GM23338 (cell line): ENCODE results near the gene GNLY. TPM values are rescaled to one million over a fixed set of nuclear protein-coding genes. Genes with fewer than 3 reads are reported as not detected.

Source experiments
- ATAC-seq: fragments of 200-7000 bp; cut with Tn5 transposase; 3 replicates; pipeline ENCODE4 v1.9.1; 2020
- DNase-seq: peaks from one replicate; pipeline ENCODE4 v3.0.0-alpha.2; 2015; ENCODE audit warnings: low spot score
- H2AFZ ChIP-seq: fragments of 200-600 bp; sonication (generic); 2 replicates; pipeline ENCODE4 v1.8.0; 2016; ENCODE audit warnings: antibody characterized with exemption, mild to moderate bottlenecking, moderate library complexity
- H3F3A ChIP-seq: fragments of 200-600 bp; sonication (generic); replicated peaks from 2 replicates; pipeline ENCODE4 v1.8.0; 2017; ENCODE audit warnings: antibody characterized with exemption, mixed run types, low read depth
- H3K27ac ChIP-seq: fragments of 200-600 bp; sonication (generic); 2 replicates; pipeline ENCODE4 v1.6.1; 2016; ENCODE audit warnings: low read depth
- H3K27me3 ChIP-seq: fragments of 200-600 bp; sonication (generic); 2 replicates; pipeline ENCODE4 v1.8.0; 2016; ENCODE audit warnings: mild to moderate bottlenecking, mixed run types, moderate library complexity; ENCODE audit not compliant: insufficient read depth
- H3K36me3 ChIP-seq: fragments of 200-600 bp; sonication (generic); 2 replicates; pipeline ENCODE4 v1.8.0; 2016; ENCODE audit warnings: mild to moderate bottlenecking; ENCODE audit not compliant: insufficient read depth
- H3K4me1 ChIP-seq: fragments of 200-600 bp; sonication (generic); 2 replicates; pipeline ENCODE4 v1.8.0; 2016; ENCODE audit warnings: mild to moderate bottlenecking, moderate library complexity; ENCODE audit not compliant: insufficient read depth
- H3K4me2 ChIP-seq: fragments of 200-600 bp; sonication (generic); 2 replicates; pipeline ENCODE4 v1.7.1; 2017; ENCODE audit warnings: mixed run types
- H3K4me3 ChIP-seq: fragments of 200-600 bp; sonication (generic); 2 replicates; pipeline ENCODE4 v1.6.1; 2016; ENCODE audit warnings: mixed run types
- H3K79me2 ChIP-seq: fragments of 200-600 bp; sonication (generic); replicated peaks from 2 replicates; pipeline ENCODE4 v1.8.0; 2017; ENCODE audit warnings: mild to moderate bottlenecking; ENCODE audit not compliant: insufficient read depth
- H3K9me2 ChIP-seq: fragments of 200-600 bp; sonication (generic); 2 replicates; pipeline ENCODE4 v1.8.0; 2017; ENCODE audit not compliant: insufficient read depth
- H4K20me1 ChIP-seq: fragments of 200-600 bp; sonication (generic); replicated peaks from 2 replicates; pipeline ENCODE4 v1.8.0; 2017; ENCODE audit warnings: mild to moderate bottlenecking; ENCODE audit not compliant: insufficient read depth
- H3K27ac Mint-ChIP-seq: 2 replicates; pipeline ENCODE4 v1.8.0; 2020; ENCODE audit warnings: inconsistent platforms, mild to moderate bottlenecking, moderate library complexity, mixed read lengths
- H3K27me3 Mint-ChIP-seq: 3 replicates; pipeline ENCODE4 v1.8.0; 2022; ENCODE audit warnings: low read depth, mild to moderate bottlenecking, moderate library complexity, mixed read lengths, inconsistent platforms; ENCODE audit not compliant: insufficient read depth, poor library complexity
- H3K36me3 Mint-ChIP-seq: 3 replicates; pipeline ENCODE4 v1.8.0; 2021; ENCODE audit warnings: low read depth, mild to moderate bottlenecking, inconsistent platforms, moderate library complexity, mixed read lengths
- H3K4me1 Mint-ChIP-seq: 3 replicates; pipeline ENCODE4 v1.8.0; 2020; ENCODE audit warnings: mild to moderate bottlenecking, inconsistent platforms, mixed read lengths
- H3K4me3 Mint-ChIP-seq: 3 replicates; pipeline ENCODE4 v1.8.0; 2021; ENCODE audit warnings: moderate library complexity, mild to moderate bottlenecking, inconsistent platforms, mixed read lengths
- H3K9me3 Mint-ChIP-seq: 3 replicates; pipeline ENCODE4 v1.8.0; 2020; ENCODE audit warnings: moderate library complexity, mild to moderate bottlenecking, inconsistent platforms, mixed read lengths
- CREB1 ChIP-seq: fragments of 250-450 bp; sonication (Bioruptor Pico); IDR thresholded peaks from 2 replicates; pipeline ENCODE4 v1.5.0; 2020; ENCODE audit warnings: low read depth, mild to moderate bottlenecking, moderate library complexity
- EZH2 ChIP-seq: fragments of 200-600 bp; sonication (generic); IDR thresholded peaks from one replicate; pipeline ENCODE4 v1.8.0; 2017; ENCODE audit warnings: antibody characterized with exemption, mild to moderate bottlenecking, low read depth; ENCODE audit not compliant: unreplicated experiment
- EZH2phosphoT487 ChIP-seq: fragments of 200-600 bp; sonication (generic); IDR thresholded peaks from one replicate; pipeline ENCODE4 v1.8.1; 2018; ENCODE audit warnings: antibody characterized with exemption; ENCODE audit not compliant: unreplicated experiment
- JUNB ChIP-seq: IDR thresholded peaks from one replicate; pipeline ENCODE4 v1.6.1; 2016; ENCODE audit warnings: antibody characterized with exemption; ENCODE audit not compliant: unreplicated experiment
- NANOG ChIP-seq: IDR thresholded peaks from 2 replicates; pipeline ENCODE4 v1.6.1; 2016; ENCODE audit warnings: antibody characterized with exemption, borderline replicate concordance
- POLR2AphosphoS5 ChIP-seq: IDR thresholded peaks from 2 replicates; pipeline ENCODE4 v1.6.1; 2016; ENCODE audit warnings: antibody characterized with exemption, low read depth
- STAT1 ChIP-seq: IDR thresholded peaks from one replicate; pipeline ENCODE4 v1.6.1; 2016; ENCODE audit warnings: antibody characterized with exemption; ENCODE audit not compliant: unreplicated experiment
- ZNF114 ChIP-seq: fragments of 250-450 bp; sonication (Bioruptor Pico); IDR thresholded peaks from 2 replicates; pipeline ENCODE4 v1.5.0; 2020; ENCODE audit warnings: mild to moderate bottlenecking, moderate library complexity
- ZNF331 ChIP-seq: fragments of 250-450 bp; sonication (Bioruptor Pico); IDR thresholded peaks from 2 replicates; pipeline ENCODE4 v1.5.0; 2020; ENCODE audit warnings: low read depth, mild to moderate bottlenecking, moderate library complexity
- polyA plus RNA-seq: library from polyadenylated mRNA; unstranded; fragments of >200 nt; fragmentation: Nextera tagmentation; extraction: Ambion mirVana; gene quantifications from 2 replicates; pipeline ENCODE4 v1.2.1, GENCODE V29; 2016
- total RNA-seq: library from RNA; depleted of rRNA; stranded (reverse); fragments of >200 nt; shearing (Covaris generic); gene quantifications from 2 replicates; pipeline ENCODE4 v1.2.3, GENCODE V29; 2014
- TF ChIP-seq, protein P1 (sequence below), 2 experiments: fragments of 200-600 bp in 1 of 2; sonication (generic) in 1 of 2; conservative IDR thresholded peaks; 2 replicates each; pipeline versions ENCODE4 v1.5.1 to v1.6.1; 2016 to 2017; ENCODE audit warnings: antibody characterized with exemption in 2 of 2, low read depth in 2 of 2, mild to moderate bottlenecking in 2 of 2, moderate library complexity in 1 of 2
- TF ChIP-seq, protein P2 (sequence below): fragments of 250-450 bp; sonication (Bioruptor Pico); IDR thresholded peaks from 2 replicates; pipeline ENCODE4 v1.5.0; 2020; ENCODE audit warnings: mild to moderate bottlenecking, moderate library complexity

Gene GNLY
- total and polyA plus RNA-seq, 2 experiments from 2014 or later: not detected

DNA sequence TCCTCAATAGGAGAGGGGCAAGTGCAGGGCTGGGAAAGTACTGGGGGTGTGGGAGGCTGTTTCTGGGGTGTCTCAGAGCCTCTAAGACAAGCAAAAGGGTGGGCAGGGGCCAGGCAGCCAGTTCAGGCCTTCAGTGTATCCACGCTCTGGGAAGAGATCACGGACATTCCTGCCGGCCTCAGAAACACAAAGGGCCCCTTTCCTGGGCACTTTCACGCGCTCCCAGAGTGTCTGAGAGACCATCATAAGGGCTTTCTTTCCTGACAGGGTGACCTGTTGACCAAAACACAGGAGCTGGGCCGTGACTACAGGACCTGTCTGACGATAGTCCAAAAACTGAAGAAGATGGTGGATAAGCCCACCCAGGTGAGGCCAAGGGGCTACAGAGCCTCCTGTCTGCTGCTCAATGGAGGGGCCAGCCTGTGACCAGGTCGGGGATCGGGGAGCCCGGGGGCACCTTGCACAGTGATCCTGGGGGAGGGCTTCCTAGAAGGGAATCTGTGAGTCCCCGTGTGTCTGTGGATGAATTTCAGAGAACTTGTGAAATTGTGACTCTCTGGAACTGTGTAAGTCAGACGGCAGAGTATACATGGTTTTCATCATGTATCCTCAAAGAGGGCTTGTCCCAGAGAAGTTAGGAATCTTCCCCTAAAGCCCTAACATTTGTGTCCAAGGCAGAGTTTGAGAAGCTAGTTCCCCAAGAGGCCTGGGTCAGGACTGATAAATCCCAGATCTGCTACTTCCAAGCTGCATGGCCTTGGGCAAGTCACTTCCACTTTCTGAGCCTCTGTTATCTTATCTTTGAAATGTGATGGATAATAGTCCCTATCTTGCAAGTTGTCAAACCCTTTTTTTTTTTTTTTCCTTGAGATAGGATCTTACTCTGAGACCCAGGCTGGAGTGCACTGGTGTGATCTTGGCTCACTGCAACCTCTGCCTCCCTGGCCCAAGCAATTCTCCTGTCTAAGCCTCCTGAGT, 1.8 kb downstream of the GNLY start:
- no peak overlapping the region for H2AFZ ChIP-seq
- H3K4me3 Mint-ChIP-seq: no peak overlapping the region
- no peaks in the 10 kb centered on the region for H3K9me2 ChIP-seq
- H3K4me3 ChIP-seq: no peak overlapping the region
- H3K27ac ChIP-seq: no peak overlapping the region
- H3K27me3 ChIP-seq: no peaks in the 10 kb centered on the region
- H3K9me3 Mint-ChIP-seq: no peaks in the 10 kb centered on the region; the same call in 2 of the 3 replicates
- DNase-seq (no peak), ATAC-seq (no peak)
- H4K20me1 ChIP-seq: no peaks in the 10 kb centered on the region
- TF ChIP-seq, protein P1, sequence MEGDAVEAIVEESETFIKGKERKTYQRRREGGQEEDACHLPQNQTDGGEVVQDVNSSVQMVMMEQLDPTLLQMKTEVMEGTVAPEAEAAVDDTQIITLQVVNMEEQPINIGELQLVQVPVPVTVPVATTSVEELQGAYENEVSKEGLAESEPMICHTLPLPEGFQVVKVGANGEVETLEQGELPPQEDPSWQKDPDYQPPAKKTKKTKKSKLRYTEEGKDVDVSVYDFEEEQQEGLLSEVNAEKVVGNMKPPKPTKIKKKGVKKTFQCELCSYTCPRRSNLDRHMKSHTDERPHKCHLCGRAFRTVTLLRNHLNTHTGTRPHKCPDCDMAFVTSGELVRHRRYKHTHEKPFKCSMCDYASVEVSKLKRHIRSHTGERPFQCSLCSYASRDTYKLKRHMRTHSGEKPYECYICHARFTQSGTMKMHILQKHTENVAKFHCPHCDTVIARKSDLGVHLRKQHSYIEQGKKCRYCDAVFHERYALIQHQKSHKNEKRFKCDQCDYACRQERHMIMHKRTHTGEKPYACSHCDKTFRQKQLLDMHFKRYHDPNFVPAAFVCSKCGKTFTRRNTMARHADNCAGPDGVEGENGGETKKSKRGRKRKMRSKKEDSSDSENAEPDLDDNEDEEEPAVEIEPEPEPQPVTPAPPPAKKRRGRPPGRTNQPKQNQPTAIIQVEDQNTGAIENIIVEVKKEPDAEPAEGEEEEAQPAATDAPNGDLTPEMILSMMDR (conservative IDR thresholded peaks at IDR 0.05; ENCODE audit: low read depth in 2 of 2): no peak
- TF ChIP-seq EZH2: no peak
- TF ChIP-seq, protein P2, sequence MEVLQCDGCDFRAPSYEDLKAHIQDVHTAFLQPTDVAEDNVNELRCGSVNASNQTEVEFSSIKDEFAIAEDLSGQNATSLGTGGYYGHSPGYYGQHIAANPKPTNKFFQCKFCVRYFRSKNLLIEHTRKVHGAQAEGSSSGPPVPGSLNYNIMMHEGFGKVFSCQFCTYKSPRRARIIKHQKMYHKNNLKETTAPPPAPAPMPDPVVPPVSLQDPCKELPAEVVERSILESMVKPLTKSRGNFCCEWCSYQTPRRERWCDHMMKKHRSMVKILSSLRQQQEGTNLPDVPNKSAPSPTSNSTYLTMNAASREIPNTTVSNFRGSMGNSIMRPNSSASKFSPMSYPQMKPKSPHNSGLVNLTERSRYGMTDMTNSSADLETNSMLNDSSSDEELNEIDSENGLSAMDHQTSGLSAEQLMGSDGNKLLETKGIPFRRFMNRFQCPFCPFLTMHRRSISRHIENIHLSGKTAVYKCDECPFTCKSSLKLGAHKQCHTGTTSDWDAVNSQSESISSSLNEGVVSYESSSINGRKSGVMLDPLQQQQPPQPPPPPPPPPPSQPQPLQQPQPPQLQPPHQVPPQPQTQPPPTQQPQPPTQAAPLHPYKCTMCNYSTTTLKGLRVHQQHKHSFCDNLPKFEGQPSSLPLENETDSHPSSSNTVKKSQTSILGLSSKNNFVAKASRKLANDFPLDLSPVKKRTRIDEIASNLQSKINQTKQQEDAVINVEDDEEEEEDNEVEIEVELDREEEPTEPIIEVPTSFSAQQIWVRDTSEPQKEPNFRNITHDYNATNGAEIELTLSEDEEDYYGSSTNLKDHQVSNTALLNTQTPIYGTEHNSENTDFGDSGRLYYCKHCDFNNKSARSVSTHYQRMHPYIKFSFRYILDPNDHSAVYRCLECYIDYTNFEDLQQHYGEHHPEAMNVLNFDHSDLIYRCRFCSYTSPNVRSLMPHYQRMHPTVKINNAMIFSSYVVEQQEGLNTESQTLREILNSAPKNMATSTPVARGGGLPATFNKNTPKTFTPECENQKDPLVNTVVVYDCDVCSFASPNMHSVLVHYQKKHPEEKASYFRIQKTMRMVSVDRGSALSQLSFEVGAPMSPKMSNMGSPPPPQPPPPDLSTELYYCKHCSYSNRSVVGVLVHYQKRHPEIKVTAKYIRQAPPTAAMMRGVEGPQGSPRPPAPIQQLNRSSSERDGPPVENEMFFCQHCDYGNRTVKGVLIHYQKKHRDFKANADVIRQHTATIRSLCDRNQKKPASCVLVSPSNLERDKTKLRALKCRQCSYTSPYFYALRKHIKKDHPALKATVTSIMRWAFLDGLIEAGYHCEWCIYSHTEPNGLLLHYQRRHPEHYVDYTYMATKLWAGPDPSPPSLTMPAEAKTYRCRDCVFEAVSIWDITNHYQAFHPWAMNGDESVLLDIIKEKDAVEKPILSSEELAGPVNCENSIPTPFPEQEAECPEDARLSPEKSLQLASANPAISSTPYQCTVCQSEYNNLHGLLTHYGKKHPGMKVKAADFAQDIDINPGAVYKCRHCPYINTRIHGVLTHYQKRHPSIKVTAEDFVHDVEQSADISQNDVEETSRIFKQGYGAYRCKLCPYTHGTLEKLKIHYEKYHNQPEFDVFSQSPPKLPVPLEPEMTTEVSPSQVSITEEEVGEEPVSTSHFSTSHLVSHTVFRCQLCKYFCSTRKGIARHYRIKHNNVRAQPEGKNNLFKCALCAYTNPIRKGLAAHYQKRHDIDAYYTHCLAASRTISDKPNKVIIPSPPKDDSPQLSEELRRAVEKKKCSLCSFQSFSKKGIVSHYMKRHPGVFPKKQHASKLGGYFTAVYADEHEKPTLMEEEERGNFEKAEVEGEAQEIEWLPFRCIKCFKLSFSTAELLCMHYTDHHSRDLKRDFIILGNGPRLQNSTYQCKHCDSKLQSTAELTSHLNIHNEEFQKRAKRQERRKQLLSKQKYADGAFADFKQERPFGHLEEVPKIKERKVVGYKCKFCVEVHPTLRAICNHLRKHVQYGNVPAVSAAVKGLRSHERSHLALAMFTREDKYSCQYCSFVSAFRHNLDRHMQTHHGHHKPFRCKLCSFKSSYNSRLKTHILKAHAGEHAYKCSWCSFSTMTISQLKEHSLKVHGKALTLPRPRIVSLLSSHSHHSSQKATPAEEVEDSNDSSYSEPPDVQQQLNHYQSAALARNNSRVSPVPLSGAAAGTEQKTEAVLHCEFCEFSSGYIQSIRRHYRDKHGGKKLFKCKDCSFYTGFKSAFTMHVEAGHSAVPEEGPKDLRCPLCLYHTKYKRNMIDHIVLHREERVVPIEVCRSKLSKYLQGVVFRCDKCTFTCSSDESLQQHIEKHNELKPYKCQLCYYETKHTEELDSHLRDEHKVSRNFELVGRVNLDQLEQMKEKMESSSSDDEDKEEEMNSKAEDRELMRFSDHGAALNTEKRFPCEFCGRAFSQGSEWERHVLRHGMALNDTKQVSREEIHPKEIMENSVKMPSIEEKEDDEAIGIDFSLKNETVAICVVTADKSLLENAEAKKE (CRISPR knock-in tag): no peak
- no peak for TF ChIP-seq JUNB
- no peak for TF ChIP-seq ZNF331 (CRISPR knock-in tag)
- no peak for TF ChIP-seq POLR2AphosphoS5
- TF ChIP-seq NANOG: no peak
- no peak for TF ChIP-seq ZNF114
- TF ChIP-seq EZH2phosphoT487: no peak
- TF ChIP-seq CREB1: no peak
- TF ChIP-seq STAT1: no peak
- H3K27ac Mint-ChIP-seq: no peak overlapping the region; the same call in 1 of the 2 replicates
- no peak overlapping the region for H3K4me2 ChIP-seq
- no peaks in the 10 kb centered on the region for H3K36me3 ChIP-seq
- H3K4me1 Mint-ChIP-seq: peaks cover 14% of the 10 kb centered on the region
- no peaks in the 10 kb centered on the region for H3K79me2 ChIP-seq
- H3K4me1 ChIP-seq: 0 out of 2 replicates have a peak, but pooled peaks cover 2% of the 10 kb centered on the region
- peaks cover 6% of the 10 kb centered on the region for H3K27me3 Mint-ChIP-seq
- H3F3A ChIP-seq: no peaks in the 10 kb centered on the region
- no peaks in the 10 kb centered on the region for H3K36me3 Mint-ChIP-seq
